Measurements from ENCODE around the gene MCFD2. TPM values are rescaled to one million over a fixed set of nuclear protein-coding genes. Genes with fewer than 3 reads are reported as not detected.
A peak's percentile ranks its signal among the peaks of the same experiment; 100 is the strongest.

Gene MCFD2
- total RNA-seq, 1 donor from 2014 or later = 33.0 TPM

DNA sequence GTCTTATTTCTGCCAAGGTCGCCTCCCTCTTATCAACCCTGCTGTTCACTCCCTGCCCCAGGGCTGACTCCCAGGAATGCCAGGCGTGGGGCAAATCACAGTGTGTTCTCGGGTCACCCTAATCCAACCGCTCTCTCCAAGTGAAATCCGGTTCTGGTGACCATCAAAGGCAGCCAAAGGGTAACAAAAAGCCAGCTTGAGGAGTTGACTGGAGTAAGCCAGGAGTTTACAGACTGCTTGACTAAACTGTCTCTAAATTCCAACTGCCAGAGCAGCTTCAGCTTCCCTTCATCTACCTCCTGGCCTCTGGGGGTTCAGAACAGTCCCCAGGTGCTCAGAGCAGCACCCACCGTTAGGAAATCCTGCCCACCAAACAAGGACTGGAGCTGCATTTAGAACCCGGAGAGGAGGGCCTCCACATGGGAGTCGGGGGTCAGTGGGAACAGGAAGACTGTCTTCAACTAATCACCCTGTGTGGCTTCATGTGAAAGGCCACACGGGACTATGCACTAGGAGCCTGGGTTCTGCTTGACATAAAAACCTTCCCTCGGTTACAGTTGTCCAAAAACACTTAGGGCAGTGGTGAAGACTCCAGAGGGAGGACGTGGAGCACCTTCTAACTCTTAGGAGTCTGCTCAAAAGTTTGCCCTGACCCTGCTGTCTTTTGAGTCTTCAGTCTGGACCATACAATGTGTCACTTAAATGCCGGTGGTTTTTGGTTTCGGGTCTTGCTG, 24.2 kb upstream of the MCFD2 start:
- Mint-ChIP-seq H3K9me3 (ENCODE audit: unreplicated experiment) (peaks cover 6% of the 10 kb centered on the region), H3K36me3 (ENCODE audit: unreplicated experiment) (peaks cover 4% of the 10 kb centered on the region), H3K4me1 (ENCODE audit: low read depth, unreplicated experiment) (peaks cover 3% of the 10 kb centered on the region), H3K27me3 (ENCODE audit: unreplicated experiment) (peaks cover 11% of the 10 kb centered on the region), H3K27ac (ENCODE audit: unreplicated experiment) (no peak overlapping the region), H3K4me3 (ENCODE audit: unreplicated experiment) (peak overlapping the region; percentile 46)
- DNase-seq = no peak
- TF ChIP-seq, protein P1, sequence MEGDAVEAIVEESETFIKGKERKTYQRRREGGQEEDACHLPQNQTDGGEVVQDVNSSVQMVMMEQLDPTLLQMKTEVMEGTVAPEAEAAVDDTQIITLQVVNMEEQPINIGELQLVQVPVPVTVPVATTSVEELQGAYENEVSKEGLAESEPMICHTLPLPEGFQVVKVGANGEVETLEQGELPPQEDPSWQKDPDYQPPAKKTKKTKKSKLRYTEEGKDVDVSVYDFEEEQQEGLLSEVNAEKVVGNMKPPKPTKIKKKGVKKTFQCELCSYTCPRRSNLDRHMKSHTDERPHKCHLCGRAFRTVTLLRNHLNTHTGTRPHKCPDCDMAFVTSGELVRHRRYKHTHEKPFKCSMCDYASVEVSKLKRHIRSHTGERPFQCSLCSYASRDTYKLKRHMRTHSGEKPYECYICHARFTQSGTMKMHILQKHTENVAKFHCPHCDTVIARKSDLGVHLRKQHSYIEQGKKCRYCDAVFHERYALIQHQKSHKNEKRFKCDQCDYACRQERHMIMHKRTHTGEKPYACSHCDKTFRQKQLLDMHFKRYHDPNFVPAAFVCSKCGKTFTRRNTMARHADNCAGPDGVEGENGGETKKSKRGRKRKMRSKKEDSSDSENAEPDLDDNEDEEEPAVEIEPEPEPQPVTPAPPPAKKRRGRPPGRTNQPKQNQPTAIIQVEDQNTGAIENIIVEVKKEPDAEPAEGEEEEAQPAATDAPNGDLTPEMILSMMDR (IDR thresholded peaks at IDR 0.05; ENCODE audit: partially characterized antibody, unreplicated experiment) = no peak

DNA sequence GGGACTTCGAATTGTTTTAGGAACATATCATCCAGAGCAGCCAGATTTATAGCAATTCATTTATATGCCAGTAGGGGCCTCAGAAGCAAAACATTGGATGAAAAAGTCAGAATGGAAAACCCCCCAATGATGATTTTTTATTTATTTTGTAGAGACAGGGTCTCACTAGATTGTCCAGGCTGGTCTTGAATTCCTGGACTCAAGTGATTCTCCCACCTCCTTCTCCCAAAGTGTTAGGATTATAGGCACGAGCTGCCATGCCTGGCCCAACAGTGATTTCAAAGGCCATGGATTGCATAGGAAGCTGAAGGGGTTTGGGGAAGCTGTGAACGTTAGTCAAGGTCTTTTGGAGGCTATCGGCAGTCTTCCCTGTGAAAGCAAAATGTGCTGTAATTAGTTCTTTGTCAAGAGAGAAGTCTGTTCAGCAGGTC, 21.9 kb upstream of the MCFD2 start:
- Mint-ChIP-seq H3K27me3 (ENCODE audit: unreplicated experiment) (peaks cover 11% of the 10 kb centered on the region), H3K4me3 (ENCODE audit: unreplicated experiment) (no peak overlapping the region), H3K36me3 (ENCODE audit: unreplicated experiment) (peaks cover 4% of the 10 kb centered on the region), H3K9me3 (ENCODE audit: unreplicated experiment) (peaks cover 6% of the 10 kb centered on the region), H3K27ac (ENCODE audit: unreplicated experiment) (no peak overlapping the region), H3K4me1 (ENCODE audit: low read depth, unreplicated experiment) (peaks cover 3% of the 10 kb centered on the region)
- no peak for DNase-seq
- TF ChIP-seq, protein P1 (IDR thresholded peaks at IDR 0.05; ENCODE audit: partially characterized antibody, unreplicated experiment) = peak; percentile 47

DNA sequence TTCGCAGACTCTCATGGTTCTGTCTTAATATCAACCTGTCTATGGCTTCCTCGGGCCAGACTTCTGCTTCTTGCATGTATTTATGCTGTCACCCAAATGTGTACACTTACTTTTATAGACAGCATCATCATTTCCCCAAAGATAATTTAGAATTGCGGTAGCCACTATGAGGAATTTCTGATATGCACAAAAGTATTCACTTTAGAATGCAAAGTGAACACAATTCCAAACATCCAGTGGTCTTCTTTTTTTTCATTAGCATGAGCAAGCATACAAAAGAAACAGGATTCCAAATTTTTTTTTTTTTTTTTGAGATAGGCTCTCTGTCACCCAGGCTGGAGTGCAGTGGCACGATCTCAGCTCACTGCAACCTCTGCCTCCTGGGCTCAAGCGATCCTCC, 21.0 kb upstream of the MCFD2 start:
- H3K4me1 Mint-ChIP-seq (ENCODE audit: low read depth, unreplicated experiment) = no peaks in the 10 kb centered on the region
- H3K9me3 Mint-ChIP-seq (ENCODE audit: unreplicated experiment) = peaks cover 4% of the 10 kb centered on the region
- H3K36me3 Mint-ChIP-seq (ENCODE audit: unreplicated experiment) = peaks cover 4% of the 10 kb centered on the region
- peaks cover 5% of the 10 kb centered on the region for H3K27me3 Mint-ChIP-seq (ENCODE audit: unreplicated experiment)
- no peak overlapping the region for H3K4me3 Mint-ChIP-seq (ENCODE audit: unreplicated experiment)
- H3K27ac Mint-ChIP-seq (ENCODE audit: unreplicated experiment) = no peak overlapping the region
- TF ChIP-seq, protein P1 (IDR thresholded peaks at IDR 0.05; ENCODE audit: partially characterized antibody, unreplicated experiment) = no peak
- no peak for DNase-seq

DNA sequence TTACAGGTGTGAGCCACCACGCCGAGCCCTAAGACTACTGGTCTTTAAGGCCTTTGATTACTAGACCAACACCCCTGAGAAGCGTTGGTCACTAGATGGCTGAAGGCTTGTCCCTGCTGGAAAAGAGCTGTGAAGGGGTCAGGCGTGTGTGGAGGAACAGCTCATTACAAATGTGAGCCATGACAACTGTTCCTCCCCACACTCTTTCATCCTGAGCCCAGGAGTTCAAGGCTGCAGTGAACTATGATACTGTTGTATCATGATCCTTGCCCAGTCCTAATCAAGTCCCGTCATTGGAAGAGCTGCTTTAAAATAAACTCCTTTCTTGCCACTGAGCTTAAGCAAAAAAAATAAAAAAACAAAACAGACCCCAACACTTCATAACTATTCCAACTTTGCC, 19.5 kb upstream of the MCFD2 start:
- Mint-ChIP-seq H3K4me1 (ENCODE audit: low read depth, unreplicated experiment) (no peaks in the 10 kb centered on the region), H3K27ac (ENCODE audit: unreplicated experiment) (no peak overlapping the region), H3K4me3 (ENCODE audit: unreplicated experiment) (no peak overlapping the region), H3K9me3 (ENCODE audit: unreplicated experiment) (peaks cover 1% of the 10 kb centered on the region), H3K36me3 (ENCODE audit: unreplicated experiment) (no peaks in the 10 kb centered on the region), H3K27me3 (ENCODE audit: unreplicated experiment) (peaks cover 2% of the 10 kb centered on the region)
- no peak for DNase-seq
- TF ChIP-seq, protein P1 (IDR thresholded peaks at IDR 0.05; ENCODE audit: partially characterized antibody, unreplicated experiment) = no peak

DNA sequence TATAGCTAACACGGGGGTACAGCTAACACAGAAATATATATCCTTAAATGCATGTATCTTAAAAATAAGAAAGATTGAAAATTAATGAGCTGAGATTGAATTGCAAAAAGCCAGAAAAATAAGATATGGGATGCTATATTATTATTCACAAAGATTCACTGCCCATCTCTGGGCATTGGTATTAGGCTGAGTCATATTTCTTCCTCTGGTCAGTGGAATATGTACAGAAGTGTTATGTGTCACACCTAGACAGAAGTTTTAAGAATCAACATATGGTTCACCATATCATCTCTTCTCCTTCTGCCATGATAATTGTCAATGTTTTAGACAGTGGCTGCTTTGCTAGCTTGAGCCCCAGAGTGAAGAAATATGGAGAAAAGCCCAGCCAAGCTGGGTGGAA, 14.0 kb upstream of the MCFD2 start:
- DNase-seq = no peak
- H3K4me1 Mint-ChIP-seq (ENCODE audit: low read depth, unreplicated experiment) = no peaks in the 10 kb centered on the region
- peaks cover 6% of the 10 kb centered on the region for H3K9me3 Mint-ChIP-seq (ENCODE audit: unreplicated experiment)
- TF ChIP-seq, protein P1 (IDR thresholded peaks at IDR 0.05; ENCODE audit: partially characterized antibody, unreplicated experiment) = no peak
- no peak overlapping the region for H3K27ac Mint-ChIP-seq (ENCODE audit: unreplicated experiment)
- no peak overlapping the region for H3K4me3 Mint-ChIP-seq (ENCODE audit: unreplicated experiment)
- peaks cover 12% of the 10 kb centered on the region for H3K36me3 Mint-ChIP-seq (ENCODE audit: unreplicated experiment)
- no peaks in the 10 kb centered on the region for H3K27me3 Mint-ChIP-seq (ENCODE audit: unreplicated experiment)

Measured in glutamatergic neuron (in vitro differentiated cells).